Thymus (tissue), 11 donors: Measurements from ENCODE around the gene ZBTB20. TPM values are rescaled to one million over a fixed set of nuclear protein-coding genes. Genes with fewer than 3 reads are reported as not detected.
A peak's percentile ranks its signal among the peaks of the same experiment; 100 is the strongest.

ENCODE experiments used
- DNase-seq, 9 donors: peaks; one replicate each; pipeline ENCODE4 v3.0.0-alpha.2; 2013; ENCODE audit warnings: low spot score in 9 of 9, low read depth in 6 of 9, missing footprints in 1 of 9
- H3K27ac ChIP-seq, 2 donors: one replicate each; pipeline ENCODE4 v1.5.1; 2013; ENCODE audit warnings: control low read depth in 1 of 2, low read depth in 1 of 2, low read length in 1 of 2, mild to moderate bottlenecking in 1 of 2, moderate library complexity in 1 of 2
- H3K27me3 ChIP-seq, 2 donors: one replicate each; pipeline ENCODE4 v1.5.1; 2013; ENCODE audit warnings: low read length in 1 of 2; ENCODE audit not compliant: control insufficient read depth in 2 of 2, insufficient read depth in 1 of 2
- H3K36me3 ChIP-seq, 2 donors: one replicate each; pipeline ENCODE4 v1.5.1; 2013; ENCODE audit warnings: low read length in 1 of 2, mild to moderate bottlenecking in 1 of 2, moderate library complexity in 1 of 2; ENCODE audit not compliant: control insufficient read depth in 2 of 2, insufficient read depth in 2 of 2
- H3K4me1 ChIP-seq, 2 donors: one replicate each; pipeline ENCODE4 v1.5.1; 2013; ENCODE audit warnings: low read length in 2 of 2; ENCODE audit not compliant: control insufficient read depth in 2 of 2, insufficient read depth in 2 of 2
- H3K4me3 ChIP-seq, 2 donors: one replicate each; pipeline ENCODE4 v1.5.1; 2013; ENCODE audit warnings: low read length in 2 of 2, control low read depth in 1 of 2, mild to moderate bottlenecking in 1 of 2
- H3K9me3 ChIP-seq, 2 donors: one replicate each; pipeline ENCODE4 v1.5.1; 2013; ENCODE audit warnings: low read length in 1 of 2, mild to moderate bottlenecking in 1 of 2; ENCODE audit not compliant: control insufficient read depth in 2 of 2, insufficient read depth in 1 of 2
- WGBS: extraction: QIAGEN DNeasy Blood & Tissue Kit; methylation state at CpG from one replicate; pipeline ENCODE4 v1.1.7; 2013; 5-methylcytosine and 5-hydroxymethylcytosine counted together
- polyA plus RNA-seq: library from polyadenylated mRNA; stranded (reverse); fragments of 200-250 nt; gene quantifications from one replicate; pipeline ENCODE4 v1.2.3, GENCODE V29; 2013
- total RNA-seq: library from RNA; stranded (reverse); fragments of 120-200 nt; gene quantifications from one replicate; pipeline ENCODE4 v1.2.4, GENCODE V29; 2013
- donor health status: healthy.

ZBTB20 gene
- total and polyA plus RNA-seq, 2 donors, result 1.2 to 8.9 TPM

DNA sequence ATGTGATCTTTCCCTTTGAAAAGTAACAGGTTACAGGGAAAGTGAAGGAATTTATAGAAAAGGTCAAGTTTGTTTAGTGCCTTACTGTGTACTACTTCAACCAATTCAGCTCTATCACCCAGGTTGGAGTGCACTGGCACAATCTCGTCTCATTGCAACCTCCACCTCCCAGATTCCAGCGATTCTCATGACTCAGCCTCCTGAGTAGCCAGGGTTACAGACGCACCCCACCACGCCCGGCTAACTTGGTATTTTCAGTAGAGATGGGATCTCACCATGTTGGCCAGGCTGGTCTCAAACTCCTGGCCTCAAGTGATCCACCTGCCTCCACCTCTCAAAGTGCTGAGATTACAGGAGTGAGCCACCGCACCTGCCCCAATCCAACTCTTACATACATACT lies 279.7 kb downstream of the ZBTB20 start:
- Histone ChIP-seq H3K27me3 (no peaks in the 10 kb centered on the region), H3K4me3 (no peak overlapping the region), H3K4me1 (no peaks in the 10 kb centered on the region), H3K9me3 (no peaks in the 10 kb centered on the region), H3K36me3 (no peaks in the 10 kb centered on the region), H3K27ac (no peak overlapping the region)
- no peak for DNase-seq
- WGBS, result over 99% methylated on average over 6 of the region's 6 CpGs

DNA sequence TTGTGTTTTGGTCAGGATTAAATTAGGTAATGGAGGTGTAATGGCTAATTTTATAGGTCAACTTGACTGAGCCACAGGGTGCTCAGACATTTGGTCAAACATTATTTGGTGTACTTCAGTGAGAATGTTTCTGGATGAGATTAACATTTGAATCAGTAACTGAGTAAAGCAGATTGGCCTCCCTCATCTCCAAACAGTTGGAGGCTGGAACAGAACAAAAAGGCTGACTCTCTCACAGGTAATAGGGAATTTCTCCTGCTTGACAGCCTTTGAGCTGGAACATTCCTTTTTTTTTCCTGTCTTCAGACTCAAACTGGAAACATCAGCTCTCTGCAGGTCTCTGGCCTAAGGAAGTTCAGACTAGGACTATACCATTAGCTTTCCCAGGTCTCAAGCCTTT lies 280.7 kb downstream of the ZBTB20 start:
- no peaks in the 10 kb centered on the region for H3K4me1 ChIP-seq
- H3K36me3 ChIP-seq, result no peaks in the 10 kb centered on the region
- DNase-seq, result no peak
- no peaks in the 10 kb centered on the region for H3K27me3 ChIP-seq
- no peak overlapping the region for H3K27ac ChIP-seq
- no peaks in the 10 kb centered on the region for H3K9me3 ChIP-seq
- no peak overlapping the region for H3K4me3 ChIP-seq

DNA sequence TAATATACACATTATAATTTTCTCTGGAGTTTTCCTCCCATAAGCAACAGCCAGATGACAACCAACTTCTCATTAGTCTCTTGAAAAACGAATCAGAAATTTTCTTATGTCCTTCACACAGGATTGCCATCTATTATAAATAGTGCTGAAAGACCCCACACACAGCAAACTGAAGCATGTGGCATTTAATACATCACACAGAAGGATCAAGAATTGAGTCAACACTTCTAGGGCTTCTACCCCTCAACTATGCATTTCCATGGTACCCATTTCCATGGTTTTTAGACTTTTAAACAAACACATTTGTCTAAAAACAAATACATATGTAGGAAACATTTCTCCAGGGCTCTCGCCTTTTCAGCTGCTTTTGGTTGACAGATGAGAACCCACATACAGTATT lies 282.1 kb downstream of the ZBTB20 start:
- H3K4me3 ChIP-seq, result no peak overlapping the region
- no peak for DNase-seq
- no peak overlapping the region for H3K27ac ChIP-seq
- H3K36me3 ChIP-seq, result no peaks in the 10 kb centered on the region
- 96% methylated on average over 2 of the region's 2 CpGs for WGBS
- no peaks in the 10 kb centered on the region for H3K27me3 ChIP-seq
- no peaks in the 10 kb centered on the region for H3K4me1 ChIP-seq
- no peaks in the 10 kb centered on the region for H3K9me3 ChIP-seq

DNA sequence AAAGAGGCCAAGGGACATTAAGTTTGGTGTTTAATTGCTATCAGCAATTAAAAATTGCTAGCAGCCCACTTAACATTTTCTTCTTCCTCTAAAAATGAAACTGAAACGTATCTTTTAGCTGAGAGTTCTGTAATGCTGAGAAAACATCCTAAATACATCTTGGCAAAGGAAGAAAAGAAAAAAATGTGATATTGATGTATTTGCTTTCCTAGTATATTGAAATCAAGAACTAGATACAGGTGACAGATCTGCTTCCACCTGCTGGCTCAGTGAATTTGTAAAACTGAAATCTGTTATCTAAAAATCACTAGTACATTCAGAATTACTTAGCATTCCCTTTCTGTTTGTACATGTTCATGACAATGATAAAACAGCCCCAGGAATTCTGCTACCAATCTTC lies 283.2 kb downstream of the ZBTB20 start:
- H3K4me1 ChIP-seq, result no peaks in the 10 kb centered on the region
- 14% methylated on average over 1 of the region's 1 CpG for WGBS
- no peak overlapping the region for H3K27ac ChIP-seq
- no peaks in the 10 kb centered on the region for H3K36me3 ChIP-seq
- DNase-seq, result peak in 1 of 9 donors; percentile 15
- no peaks in the 10 kb centered on the region for H3K27me3 ChIP-seq
- no peak overlapping the region for H3K4me3 ChIP-seq
- H3K9me3 ChIP-seq, result no peaks in the 10 kb centered on the region

DNA sequence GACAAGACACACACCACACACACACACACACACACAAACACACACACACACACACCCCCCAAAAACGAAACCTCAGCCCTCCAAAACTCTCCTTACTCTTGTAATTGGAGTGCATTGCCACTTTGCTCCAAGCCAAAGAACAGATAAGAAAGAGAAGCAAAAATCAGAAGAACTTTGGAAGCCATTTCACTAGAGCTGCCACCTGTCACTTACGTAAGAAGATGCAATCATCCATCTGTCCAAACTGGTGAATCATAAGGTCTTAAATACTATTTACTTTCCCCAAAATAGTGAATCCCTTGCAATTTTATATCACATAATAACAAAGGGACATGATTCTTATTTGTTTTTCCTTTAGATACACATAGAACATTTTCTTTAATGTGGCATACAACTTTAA lies 285.4 kb downstream of the ZBTB20 start:
- 86% methylated on average over 2 of the region's 2 CpGs for WGBS

DNA sequence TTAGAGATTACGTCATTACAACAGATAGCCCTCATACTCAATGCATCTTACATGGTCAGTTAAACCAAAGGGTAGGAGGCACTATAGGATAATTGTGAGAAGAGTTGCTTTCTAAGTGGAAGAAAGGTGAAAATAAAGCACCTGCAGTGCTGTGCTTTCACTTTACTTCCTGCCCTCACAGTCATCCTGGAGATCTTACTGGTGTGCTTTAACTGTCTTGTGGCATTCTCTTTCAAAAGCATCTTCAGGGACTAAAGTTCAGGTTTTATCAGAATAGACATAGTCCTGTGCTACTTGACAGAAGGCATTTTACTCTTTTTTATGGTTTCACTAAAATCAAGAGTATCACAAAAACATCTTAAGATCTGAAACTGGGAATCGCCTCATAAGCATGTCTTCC lies 286.6 kb downstream of the ZBTB20 start:
- DNase-seq, result peak in 2 of 9 donors; percentile 13 to 37
- Histone ChIP-seq H3K27ac (no peak overlapping the region), H3K4me1 (no peaks in the 10 kb centered on the region), H3K36me3 (no peaks in the 10 kb centered on the region), H3K9me3 (no peaks in the 10 kb centered on the region), H3K27me3 (no peaks in the 10 kb centered on the region), H3K4me3 (no peak overlapping the region)
- 97% methylated on average over 2 of the region's 2 CpGs for WGBS

More for the DNA sequence above, 285.4 kb downstream of the ZBTB20 start:
- H3K4me3 ChIP-seq, result no peak overlapping the region
- H3K9me3 ChIP-seq, result no peaks in the 10 kb centered on the region
- H3K4me1 ChIP-seq, result no peaks in the 10 kb centered on the region
- no peak for DNase-seq
- H3K36me3 ChIP-seq, result no peaks in the 10 kb centered on the region
- H3K27me3 ChIP-seq, result no peaks in the 10 kb centered on the region
- H3K27ac ChIP-seq, result no peak overlapping the region

DNA sequence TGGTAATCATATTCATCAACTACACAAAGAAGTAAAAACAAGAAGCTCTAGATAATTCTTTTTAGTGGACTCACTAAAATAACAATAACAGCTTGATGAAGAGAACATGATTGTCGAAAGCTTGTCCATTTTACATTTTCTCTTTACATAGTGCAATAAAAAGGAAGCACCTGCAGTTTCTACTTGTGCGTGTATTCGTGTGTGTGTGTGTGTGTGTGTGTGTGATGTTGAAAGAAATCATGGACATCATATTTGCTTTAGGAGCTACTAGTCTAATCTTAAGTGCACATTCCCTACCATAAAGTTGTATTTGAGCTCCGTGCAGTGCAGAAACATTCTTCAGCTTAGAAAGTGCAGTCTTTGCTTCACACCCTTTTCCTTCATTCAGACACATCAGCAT lies 288.8 kb downstream of the ZBTB20 start:
- Histone ChIP-seq H3K4me3 (no peak overlapping the region), H3K36me3 (no peaks in the 10 kb centered on the region), H3K27me3 (no peaks in the 10 kb centered on the region), H3K4me1 (no peaks in the 10 kb centered on the region), H3K9me3 (no peaks in the 10 kb centered on the region), H3K27ac (no peak overlapping the region)
- DNase-seq, result peak in 1 of 9 donors; percentile 7
- WGBS, result 27% methylated on average over 4 of the region's 4 CpGs

DNA sequence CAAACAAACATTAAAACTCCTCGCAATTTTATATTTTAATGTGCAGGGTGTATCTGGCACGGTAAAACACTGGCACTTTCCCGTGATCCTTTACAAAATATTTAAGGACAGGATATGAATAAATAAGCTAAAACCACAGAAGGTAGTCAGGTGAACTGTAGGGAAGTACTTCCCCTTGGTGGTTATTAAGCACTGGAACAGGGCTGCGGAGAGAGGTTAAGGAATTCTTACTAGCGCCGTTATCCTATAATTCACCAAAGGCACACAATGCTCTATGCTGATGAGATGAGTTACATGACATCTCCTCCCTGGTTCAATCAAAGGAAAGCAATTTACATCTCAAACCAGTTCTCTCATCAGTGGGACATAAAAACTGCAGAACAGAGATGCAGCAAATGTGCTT lies 289.8 kb downstream of the ZBTB20 start:
- Histone ChIP-seq H3K27ac (no peak overlapping the region), H3K36me3 (no peaks in the 10 kb centered on the region), H3K27me3 (no peaks in the 10 kb centered on the region), H3K9me3 (no peaks in the 10 kb centered on the region), H3K4me1 (no peaks in the 10 kb centered on the region), H3K4me3 (no peak overlapping the region)
- WGBS, result 53% methylated on average over 6 of the region's 6 CpGs
- DNase-seq, result no peak

DNA sequence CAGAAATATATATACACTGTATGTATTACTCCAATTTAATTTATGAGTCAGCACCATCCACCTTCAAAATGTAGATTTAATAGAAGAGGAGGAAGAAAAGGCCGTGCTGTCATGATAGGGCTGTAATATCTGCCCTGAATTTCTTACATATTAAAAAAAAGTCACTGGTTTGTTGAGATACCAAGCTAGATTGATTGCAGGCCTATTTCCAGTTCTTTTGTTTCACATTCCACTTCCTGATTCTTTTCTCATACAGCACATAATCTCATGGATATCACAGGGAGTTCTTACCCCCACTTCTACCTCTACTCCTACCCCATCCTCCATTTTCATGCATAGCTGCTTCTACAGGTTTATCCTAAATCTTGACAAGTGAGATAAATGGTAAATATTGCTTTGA lies 290.3 kb downstream of the ZBTB20 start:
- no peaks in the 10 kb centered on the region for H3K9me3 ChIP-seq

DNA sequence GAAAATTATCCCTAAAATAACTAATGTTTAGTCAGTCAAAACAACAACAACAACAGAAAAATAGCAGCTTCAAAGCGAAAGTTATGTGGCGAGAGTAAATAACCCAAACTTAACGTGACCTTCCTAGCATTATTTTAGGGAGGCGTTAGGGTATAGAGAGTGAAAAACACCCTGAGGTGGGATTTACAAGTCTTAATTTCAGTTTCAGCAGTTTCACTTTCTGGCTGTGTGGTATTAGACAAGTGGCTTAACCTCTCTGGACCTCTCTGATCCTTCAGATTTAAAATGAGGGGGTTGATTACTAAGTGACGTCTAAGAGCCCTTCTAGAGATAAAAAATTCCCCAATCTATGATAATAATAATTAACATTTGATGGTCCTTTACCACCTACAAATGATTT lies 291.2 kb downstream of the ZBTB20 start:
- H3K4me1 ChIP-seq, result no peaks in the 10 kb centered on the region
- no peaks in the 10 kb centered on the region for H3K9me3 ChIP-seq
- no peak overlapping the region for H3K27ac ChIP-seq
- no peak for DNase-seq
- H3K27me3 ChIP-seq, result no peaks in the 10 kb centered on the region
- WGBS, result over 99% methylated on average over 5 of the region's 5 CpGs
- H3K36me3 ChIP-seq, result no peaks in the 10 kb centered on the region
- H3K4me3 ChIP-seq, result no peak overlapping the region

More for the DNA sequence above, 290.3 kb downstream of the ZBTB20 start:
- Histone ChIP-seq H3K27ac (no peak overlapping the region), H3K36me3 (no peaks in the 10 kb centered on the region), H3K4me3 (no peak overlapping the region), H3K4me1 (no peaks in the 10 kb centered on the region), H3K27me3 (no peaks in the 10 kb centered on the region)
- no peak for DNase-seq
- 63% methylated on average over 1 of the region's 1 CpG for WGBS
